Central memory CD8-positive, alpha-beta T cell (primary cell): Measurements from ENCODE around the gene ATOH1.

ENCODE experiments used
- ATAC-seq: fragments of 150-1000 bp; cut with Tn5 transposase; replicated peaks from 2 replicates; pipeline ENCODE4 v1.10.0; 2022; ENCODE audit warnings: mild to moderate bottlenecking, moderate FRiP score, moderate number of reproducible peaks; ENCODE audit not compliant: poor library complexity, severe bottlenecking; ENCODE audit errors: extremely low read depth
- DNase-seq, 2 donors: peaks; one replicate each; pipeline ENCODE4 v3.0.0; 2021; ENCODE audit warnings: low spot score in 2 of 2
- H3K27ac Mint-ChIP-seq: one replicate; pipeline ENCODE4 v1.8.0; 2022; ENCODE audit warnings: low read depth, mild to moderate bottlenecking, moderate library complexity, mixed read lengths
- H3K27me3 Mint-ChIP-seq: one replicate; pipeline ENCODE4 v1.8.0; 2022; ENCODE audit warnings: mixed read lengths
- H3K36me3 Mint-ChIP-seq: one replicate; pipeline ENCODE4 v1.8.0; 2022; ENCODE audit warnings: mild to moderate bottlenecking, moderate library complexity, mixed read lengths; ENCODE audit not compliant: insufficient read depth
- H3K4me1 Mint-ChIP-seq: one replicate; pipeline ENCODE4 v1.8.0; 2022; ENCODE audit warnings: mixed read lengths
- H3K4me3 Mint-ChIP-seq: one replicate; pipeline ENCODE4 v1.8.0; 2022; ENCODE audit warnings: mild to moderate bottlenecking, moderate library complexity, mixed read lengths
- H3K9me3 Mint-ChIP-seq: one replicate; pipeline ENCODE4 v1.8.0; 2022; ENCODE audit warnings: mixed read lengths

ATOH1 gene

GRCh38 chr4:93843772-93844171 lies 15.2 kb downstream of the ATOH1 start:
- DNase-seq: no peak
- ATAC-seq: no peak
- Mint-ChIP-seq H3K27ac (no peak overlapping the region), H3K36me3 (no peaks in the 10 kb centered on the region), H3K4me3 (no peak overlapping the region), H3K4me1 (no peaks in the 10 kb centered on the region), H3K27me3 (no peaks in the 10 kb centered on the region), H3K9me3 (no peaks in the 10 kb centered on the region)

- no peaks in the 10 kb centered on the region for H3K27me3 Mint-ChIP-seq
- H3K4me1 Mint-ChIP-seq: no peaks in the 10 kb centered on the region
- ATAC-seq (no peak), DNase-seq (no peak)
- no peak overlapping the region for H3K27ac Mint-ChIP-seq
- H3K4me3 Mint-ChIP-seq: no peak overlapping the region
- H3K9me3 Mint-ChIP-seq: no peaks in the 10 kb centered on the region
- H3K36me3 Mint-ChIP-seq: no peaks in the 10 kb centered on the region
Observed at GRCh38 chr4:93852680-93853079, 24.1 kb downstream of the ATOH1 start.

- H3K27ac Mint-ChIP-seq: no peak overlapping the region
- H3K9me3 Mint-ChIP-seq: peaks cover 14% of the 10 kb centered on the region
- no peak for DNase-seq
- no peak overlapping the region for H3K4me3 Mint-ChIP-seq
- ATAC-seq: no peak
- no peaks in the 10 kb centered on the region for H3K4me1 Mint-ChIP-seq
- no peaks in the 10 kb centered on the region for H3K27me3 Mint-ChIP-seq
- H3K36me3 Mint-ChIP-seq: no peaks in the 10 kb centered on the region
Observed at GRCh38 chr4:93855926-93856325, 27.4 kb downstream of the ATOH1 start.

- H3K36me3 Mint-ChIP-seq: no peaks in the 10 kb centered on the region
- DNase-seq (no peak), ATAC-seq (no peak)
- H3K9me3 Mint-ChIP-seq: peaks cover 2% of the 10 kb centered on the region
- no peak overlapping the region for H3K27ac Mint-ChIP-seq
- no peaks in the 10 kb centered on the region for H3K4me1 Mint-ChIP-seq
- no peaks in the 10 kb centered on the region for H3K27me3 Mint-ChIP-seq
- H3K4me3 Mint-ChIP-seq: no peak overlapping the region
Observed at GRCh38 chr4:93865650-93866049, 37.1 kb downstream of the ATOH1 start.

GRCh38 chr4:93867416-93868001 lies 39.0 kb downstream of the ATOH1 start:
- Mint-ChIP-seq H3K27me3 (no peaks in the 10 kb centered on the region), H3K36me3 (no peaks in the 10 kb centered on the region), H3K27ac (no peak overlapping the region), H3K4me3 (no peak overlapping the region), H3K9me3 (no peaks in the 10 kb centered on the region), H3K4me1 (no peaks in the 10 kb centered on the region)
- ATAC-seq (no peak), DNase-seq (no peak)

GRCh38 chr4:93870876-93871458 lies 42.4 kb downstream of the ATOH1 start:
- ATAC-seq (no peak), DNase-seq (no peak)
- no peak overlapping the region for H3K27ac Mint-ChIP-seq
- H3K9me3 Mint-ChIP-seq: no peaks in the 10 kb centered on the region
- H3K27me3 Mint-ChIP-seq: no peaks in the 10 kb centered on the region
- H3K4me3 Mint-ChIP-seq: no peak overlapping the region
- H3K36me3 Mint-ChIP-seq: no peaks in the 10 kb centered on the region
- no peaks in the 10 kb centered on the region for H3K4me1 Mint-ChIP-seq

- H3K4me3 Mint-ChIP-seq: no peak overlapping the region
- DNase-seq (no peak), ATAC-seq (no peak)
- peaks cover 7% of the 10 kb centered on the region for H3K9me3 Mint-ChIP-seq
- H3K4me1 Mint-ChIP-seq: no peaks in the 10 kb centered on the region
- H3K36me3 Mint-ChIP-seq: no peaks in the 10 kb centered on the region
- H3K27ac Mint-ChIP-seq: no peak overlapping the region
- H3K27me3 Mint-ChIP-seq: no peaks in the 10 kb centered on the region
Observed at GRCh38 chr4:93876754-93877153, 48.2 kb downstream of the ATOH1 start.

GRCh38 chr4:93878566-93878965 lies 50.0 kb downstream of the ATOH1 start:
- peaks cover 7% of the 10 kb centered on the region for H3K9me3 Mint-ChIP-seq
- ATAC-seq (no peak), DNase-seq (no peak)
- H3K4me1 Mint-ChIP-seq: no peaks in the 10 kb centered on the region
- no peak overlapping the region for H3K4me3 Mint-ChIP-seq
- H3K27me3 Mint-ChIP-seq: no peaks in the 10 kb centered on the region
- no peak overlapping the region for H3K27ac Mint-ChIP-seq
- H3K36me3 Mint-ChIP-seq: no peaks in the 10 kb centered on the region

GRCh38 chr4:93879919-93880318 lies 51.4 kb downstream of the ATOH1 start:
- Mint-ChIP-seq H3K9me3 (peaks cover 7% of the 10 kb centered on the region), H3K27me3 (no peaks in the 10 kb centered on the region), H3K36me3 (no peaks in the 10 kb centered on the region), H3K4me1 (no peaks in the 10 kb centered on the region), H3K4me3 (no peak overlapping the region), H3K27ac (no peak overlapping the region)
- no peak for DNase-seq
- no peak for ATAC-seq
